Measurements from ENCODE around the gene INAFM1. TPM values are rescaled to one million over a fixed set of nuclear protein-coding genes. Genes with fewer than 3 reads are reported as not detected.
A peak's percentile ranks its signal among the peaks of the same experiment; 100 is the strongest.

INAFM1 gene
- total and polyA plus RNA-seq, 10 donors = 3.9 to 19.8 (median 12.1) TPM

DNA sequence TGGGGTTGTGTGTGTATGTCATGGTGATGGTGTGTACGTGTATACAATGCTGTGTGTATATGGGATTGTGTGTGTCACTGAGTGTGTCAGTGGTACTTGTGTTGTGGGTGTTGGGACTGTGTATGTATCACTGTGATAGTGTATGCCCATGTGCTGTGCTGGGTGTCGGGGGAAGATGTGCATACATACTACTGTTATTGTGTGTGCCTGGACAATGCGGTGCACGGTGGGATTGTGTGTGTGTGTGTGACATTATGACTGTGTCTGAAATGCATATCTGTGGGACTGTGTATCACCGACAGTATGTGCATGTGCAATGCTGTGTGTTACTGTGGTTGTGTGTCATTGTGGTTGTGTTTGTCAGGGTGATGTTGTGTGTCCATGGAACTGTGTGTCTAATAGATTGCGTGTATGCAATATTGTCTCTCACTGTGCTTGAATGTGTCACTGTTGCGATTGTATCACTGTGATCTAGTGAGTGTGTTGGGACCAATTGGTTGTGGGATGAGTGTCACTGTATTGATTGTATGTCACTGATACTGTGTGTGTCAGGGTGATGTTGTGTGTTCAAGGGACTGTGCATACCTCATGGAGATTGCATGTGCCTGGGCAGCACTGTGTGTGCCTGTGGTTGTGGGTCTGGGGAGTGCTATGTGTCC lies 32.6 kb upstream of the INAFM1 start:
- WGBS, 5 donors = 84 to 88% (median 84%) methylated on average over 6 to 7 of the region's 7 CpGs
- no peaks in the 10 kb centered on the region for H3K9me3 ChIP-seq
- H3K36me3 ChIP-seq = no peaks in the 10 kb centered on the region
- no peak overlapping the region for H3K4me3 ChIP-seq
- H3K27me3 ChIP-seq (replicated peaks in 1 of 7) = peaks cover 0 to 70% (median 8%) of the 10 kb centered on the region in 7 donors
- peaks cover 21 to 65% (median 57%) of the 10 kb centered on the region in 6 donors for H3K4me1 ChIP-seq
- intact Hi-C loops (cut with DNase I; ENCODE audit: low total_unique reads) = loop anchor here (5.0 kb wide), 1 partner anchor 35 kb away; no protein-coding TSS in a partner anchor
- peak overlapping the region in 3 of 8 donors; percentile 55 to 83 (median 79) for H3K27ac ChIP-seq
- no peak for TF ChIP-seq POLR2A (IDR thresholded peaks at IDR 0.05)
- no peak for TF ChIP-seq POLR2AphosphoS5 (IDR thresholded peaks at IDR 0.05)
- TF ChIP-seq CTCF (IDR thresholded peaks at IDR 0.05 in 8 of 11, conservative IDR thresholded peaks at IDR 0.05 in 3 of 11) = no peak
- no peak for DNase-seq

DNA sequence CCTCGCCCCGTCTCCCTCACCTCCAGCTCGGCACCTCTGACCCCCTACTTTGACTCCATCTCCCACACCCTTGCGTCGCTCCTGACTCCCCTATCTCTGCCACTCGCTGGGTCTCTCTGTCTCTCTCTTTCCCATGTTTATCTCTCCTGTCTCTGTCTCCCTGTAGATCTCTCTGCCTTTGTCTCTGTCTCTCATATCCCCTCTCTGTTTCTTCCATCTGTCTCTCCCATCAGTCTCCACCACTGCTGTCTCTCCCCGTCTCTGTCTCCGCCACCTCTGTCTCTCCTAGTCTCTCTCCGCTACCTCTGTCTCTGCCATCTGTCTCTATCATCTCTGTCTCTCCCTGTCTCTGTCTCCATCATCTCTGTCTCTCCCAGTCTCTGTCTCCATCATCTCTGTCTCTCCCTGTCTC lies 31.3 kb upstream of the INAFM1 start:
- H3K27ac ChIP-seq = peak overlapping the region in 6 of 8 donors; percentile 39 to 83 (median 65)
- no peaks in the 10 kb centered on the region for H3K9me3 ChIP-seq
- H3K4me1 ChIP-seq = peaks cover 21 to 75% (median 61%) of the 10 kb centered on the region in 6 donors
- DNase-seq = no peak
- H3K4me3 ChIP-seq = peak overlapping the region in 4 of 8 donors; percentile 17 to 58 (median 24)
- intact Hi-C loops (cut with DNase I; ENCODE audit: low total_unique reads) = loop anchor here (5.0 kb wide), 1 partner anchor 36 kb away; no protein-coding TSS in a partner anchor
- peaks cover 0 to 74% (median 8%) of the 10 kb centered on the region in 7 donors for H3K27me3 ChIP-seq (replicated peaks in 1 of 7)
- H3K36me3 ChIP-seq = no peaks in the 10 kb centered on the region
- TF ChIP-seq POLR2AphosphoS5 (IDR thresholded peaks at IDR 0.05) = no peak
- TF ChIP-seq CTCF (IDR thresholded peaks at IDR 0.05 in 8 of 11, conservative IDR thresholded peaks at IDR 0.05 in 3 of 11) = no peak
- no peak for TF ChIP-seq POLR2A (IDR thresholded peaks at IDR 0.05)
- 18 to 29% (median 18%) methylated on average over 6 to 9 of the region's 9 CpGs for WGBS, 5 donors

GRCh38 chr19:47243776-47244547 lies 30.7 kb upstream of the INAFM1 start:
- WGBS, 5 donors = 2 to 4% (median 2%) methylated on average over 21 to 46 of the region's 46 CpGs
- TF ChIP-seq POLR2A (IDR thresholded peaks at IDR 0.05) (no peak), CTCF (IDR thresholded peaks at IDR 0.05 in 8 of 11, conservative IDR thresholded peaks at IDR 0.05 in 3 of 11) (peak; percentile 95 to 100 (median 99)), POLR2AphosphoS5 (IDR thresholded peaks at IDR 0.05) (peak; percentile 94 to 98 (median 95))
- intact Hi-C loops (cut with DNase I; ENCODE audit: low total_unique reads) = loop anchor here (2.0 to 5.0 kb wide), 2 partner anchors 37 to 95 kb away; no protein-coding TSS in a partner anchor
- H3K27ac ChIP-seq = peak overlapping the region in 7 of 8 donors; percentile 36 to 83 (median 62)
- H3K4me1 ChIP-seq = peaks cover 21 to 71% (median 59%) of the 10 kb centered on the region in 6 donors
- H3K4me3 ChIP-seq = peak overlapping the region; percentile 5 to 58 (median 18)
- H3K36me3 ChIP-seq = no peaks in the 10 kb centered on the region
- no peaks in the 10 kb centered on the region for H3K9me3 ChIP-seq
- H3K27me3 ChIP-seq (replicated peaks in 1 of 7) = peaks cover 0 to 69% (median 8%) of the 10 kb centered on the region in 7 donors
- peak; percentile 98 for DNase-seq

Measured in spleen (tissue), 11 donors.